Coronary artery (tissue), 2 donors: ENCODE data around the gene TIMM50.

Source experiments
- DNase-seq: peaks from one replicate; pipeline ENCODE4 v3.0.0-alpha.2; 2017; ENCODE audit warnings: low spot score
- H3K27ac ChIP-seq, 2 donors: fragments of 200-600 bp; sonication (generic); one replicate each; pipeline ENCODE4 v1.5.1; 2016 to 2019
- H3K4me3 ChIP-seq: fragments of 200-600 bp; sonication (generic); 2 replicates; pipeline ENCODE4 v1.5.1; 2016; ENCODE audit warnings: mild to moderate bottlenecking, moderate library complexity
- CTCF ChIP-seq: fragments of 200-600 bp; sonication (generic); IDR thresholded peaks from one replicate; pipeline ENCODE4 v1.5.1; 2019; ENCODE audit warnings: antibody characterized with exemption

The TIMM50 gene

DNA sequence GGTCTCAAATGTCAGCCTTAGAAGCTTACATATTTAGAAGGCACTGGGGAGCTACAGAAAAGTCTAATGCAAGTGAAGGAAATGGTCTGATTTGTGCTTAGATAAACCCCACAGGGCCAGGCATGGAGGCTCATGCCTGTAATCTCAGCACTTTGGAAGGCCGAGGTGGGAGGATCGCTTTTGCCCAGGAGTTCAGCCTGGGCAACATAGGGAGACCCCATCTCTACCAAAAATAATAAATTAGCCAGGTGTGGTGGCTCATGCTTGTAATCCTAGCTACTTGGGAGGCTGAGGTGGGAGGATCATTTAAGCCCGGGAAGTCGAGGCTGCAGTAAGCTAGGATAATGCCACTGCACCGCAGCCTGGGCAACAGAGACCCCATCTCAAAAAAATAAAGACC, 15.4 kb downstream of the TIMM50 start:
- no peak overlapping the region for H3K4me3 ChIP-seq
- TF ChIP-seq CTCF, result no peak
- no peak overlapping the region for H3K27ac ChIP-seq
- DNase-seq, result no peak

GRCh38 chr19:39497701-39497995, 17.0 kb downstream of the TIMM50 start:
- Histone ChIP-seq H3K4me3 (peak overlapping the region; percentile 47), H3K27ac (no peak overlapping the region)
- TF ChIP-seq CTCF, result no peak
- DNase-seq, result no peak

DNA sequence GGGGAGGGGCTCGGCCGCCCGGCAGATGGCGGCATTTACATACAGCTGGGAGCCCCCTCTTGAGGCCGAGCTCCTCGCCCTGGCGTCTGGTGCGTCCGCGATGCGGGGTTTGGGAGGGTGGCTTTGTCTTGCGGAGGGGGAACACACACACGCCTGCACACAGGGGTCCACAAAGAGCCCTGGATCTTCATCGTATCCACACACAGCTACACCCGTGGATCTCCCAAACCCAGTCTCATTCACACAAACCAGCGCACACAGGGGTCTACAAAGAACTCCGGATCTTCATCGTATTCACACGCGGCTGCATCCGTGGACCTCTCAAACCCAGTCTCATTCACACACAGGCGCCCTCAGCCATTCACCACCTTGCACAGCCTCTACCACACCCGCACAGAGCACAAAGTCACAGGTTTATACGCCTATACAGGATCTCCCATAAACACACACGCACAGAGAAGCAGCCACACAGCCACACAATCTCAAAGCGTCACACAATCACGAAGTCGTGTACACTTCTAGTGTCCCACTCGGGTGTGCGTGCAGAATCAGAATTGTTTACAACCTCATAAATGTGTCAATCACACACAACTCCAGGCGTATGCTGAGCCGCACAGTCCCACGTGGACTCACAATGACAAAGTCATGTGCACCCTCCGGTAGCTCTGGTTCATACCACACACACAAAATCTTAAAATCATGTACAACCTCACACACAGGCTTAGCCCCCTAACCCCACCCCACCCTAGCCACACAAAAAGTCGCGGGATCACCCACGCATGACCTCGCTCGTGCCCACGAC, 17.6 kb downstream of the TIMM50 start:
- no peak for TF ChIP-seq CTCF
- H3K4me3 ChIP-seq, result peak overlapping the region; percentile 47
- DNase-seq, result no peak
- H3K27ac ChIP-seq, result no peak overlapping the region

DNA sequence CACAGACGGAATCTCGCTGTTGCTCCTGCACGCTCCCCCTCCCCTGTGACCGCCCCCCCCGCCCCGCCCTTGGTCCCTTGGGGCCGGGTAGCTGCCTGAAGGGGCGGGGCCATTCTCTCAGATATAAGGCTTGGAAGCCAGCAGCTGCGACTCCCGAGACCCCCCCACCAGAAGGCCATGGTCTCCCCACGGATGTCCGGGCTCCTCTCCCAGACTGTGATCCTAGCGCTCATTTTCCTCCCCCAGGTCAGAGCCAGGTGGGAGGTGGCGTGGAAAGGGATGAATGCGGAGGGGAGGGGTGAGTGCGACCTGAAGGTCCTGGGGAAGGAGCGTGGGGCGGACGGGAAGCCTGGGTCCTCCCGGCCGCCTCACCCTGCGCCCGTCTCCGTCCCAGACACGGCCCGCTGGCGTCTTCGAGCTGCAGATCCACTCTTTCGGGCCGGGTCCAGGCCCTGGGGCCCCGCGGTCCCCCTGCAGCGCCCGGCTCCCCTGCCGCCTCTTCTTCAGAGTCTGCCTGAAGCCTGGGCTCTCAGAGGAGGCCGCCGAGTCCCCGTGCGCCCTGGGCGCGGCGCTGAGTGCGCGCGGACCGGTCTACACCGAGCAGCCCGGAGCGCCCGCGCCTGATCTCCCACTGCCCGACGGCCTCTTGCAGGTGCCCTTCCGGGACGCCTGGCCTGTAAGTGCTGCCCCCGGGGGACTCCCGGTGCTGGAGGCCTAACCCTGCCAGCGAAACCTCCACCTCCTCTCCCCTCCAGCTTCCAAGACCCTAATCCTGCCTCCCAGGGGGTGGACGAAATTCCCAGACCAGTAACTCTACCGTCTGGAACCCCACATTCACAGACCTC, 18.4 kb downstream of the TIMM50 start, which contains the start of gene DLL3:
Gene DLL3, plus strand, starts transcription at position 150 of the 845 bp plus-strand sequence. Its CDS starts 28 bp downstream, at position 178.
- TF ChIP-seq CTCF, result no peak
- H3K27ac ChIP-seq, result no peak within 1 kb of the TSS
- H3K4me3 ChIP-seq, result peak within 1 kb of the TSS; percentile 47
- DNase-seq, result no peak

DNA sequence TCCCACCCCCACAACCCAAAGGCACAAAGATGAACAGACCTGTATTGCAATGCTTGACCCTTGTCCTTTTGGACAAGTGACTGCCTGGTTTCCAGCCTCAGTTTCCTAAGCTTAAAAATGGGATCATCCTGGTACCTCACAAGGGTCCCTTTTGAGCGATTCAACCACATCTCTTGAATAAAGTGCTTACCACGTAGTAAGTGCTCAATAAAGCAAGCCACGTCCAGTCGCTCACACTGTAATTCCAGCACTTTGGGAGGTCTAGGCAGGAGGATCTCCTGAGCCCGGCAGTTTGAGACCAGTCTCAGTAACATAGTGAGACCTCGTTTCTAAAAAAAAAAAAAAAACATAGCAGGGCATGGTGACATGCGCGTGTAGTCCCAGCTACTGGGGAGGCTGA, 19.3 kb downstream of the TIMM50 start:
- no peak for DNase-seq
- Histone ChIP-seq H3K27ac (no peak overlapping the region), H3K4me3 (no peak overlapping the region)
- no peak for TF ChIP-seq CTCF

DNA sequence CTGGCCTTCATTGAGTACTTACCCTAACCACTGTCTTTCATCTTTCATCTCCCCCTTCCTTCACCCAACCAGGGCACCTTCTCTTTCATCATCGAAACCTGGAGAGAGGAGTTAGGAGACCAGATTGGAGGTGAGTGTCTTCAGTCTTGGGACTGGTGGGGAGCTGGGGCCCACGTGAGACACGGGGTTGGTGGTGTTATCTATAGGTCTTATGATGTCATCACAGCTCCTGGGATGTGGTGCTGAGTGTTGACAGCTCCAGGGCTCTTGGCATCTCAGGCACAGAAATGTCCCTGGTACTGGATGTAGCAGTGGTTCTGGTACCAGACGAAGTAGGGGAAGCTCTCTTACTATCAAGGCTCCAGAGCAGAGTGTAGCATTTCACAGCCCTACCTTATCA, 19.9 kb downstream of the TIMM50 start:
- no peak for DNase-seq
- TF ChIP-seq CTCF, result no peak
- H3K4me3 ChIP-seq, result no peak overlapping the region
- no peak overlapping the region for H3K27ac ChIP-seq

- Histone ChIP-seq H3K4me3 (no peak overlapping the region), H3K27ac (no peak overlapping the region)
- TF ChIP-seq CTCF, result no peak
- DNase-seq, result no peak
Observed at GRCh38 chr19:39501340-39501739, 20.7 kb downstream of the TIMM50 start.
